Cerebellar nuclear complex (tissue), 1 donor: ENCODE data around the gene EHBP1L1.
A peak's percentile ranks its signal among the peaks of the same experiment; 100 is the strongest.

Experiments
- DNase-seq, 2 experiments: peaks; one replicate each; lab custom pipeline; 2025; lab: John Stamatoyannopoulos, UW

EHBP1L1 gene

DNA sequence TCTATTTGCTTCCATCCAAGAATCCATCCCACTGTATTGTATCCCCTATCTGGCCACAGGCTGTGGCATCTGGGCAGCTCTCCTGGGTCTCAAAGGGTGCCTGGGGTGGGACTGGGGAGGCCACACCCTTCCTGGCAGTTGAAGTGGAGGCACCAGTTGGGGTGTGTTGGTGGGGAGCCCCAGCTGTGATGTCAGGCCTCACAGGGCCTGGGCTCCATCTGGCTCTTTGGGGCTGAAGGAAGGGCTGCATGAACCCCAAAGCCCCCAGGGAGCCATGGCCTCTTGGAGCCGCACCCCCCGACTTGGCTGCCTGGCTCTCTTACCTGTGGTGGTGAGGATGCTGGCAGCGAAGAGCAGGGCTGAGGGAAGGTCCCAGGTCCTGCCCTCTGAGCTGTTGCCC lies 19.3 kb downstream of the EHBP1L1 start:
- DNase-seq, result no peak

DNA sequence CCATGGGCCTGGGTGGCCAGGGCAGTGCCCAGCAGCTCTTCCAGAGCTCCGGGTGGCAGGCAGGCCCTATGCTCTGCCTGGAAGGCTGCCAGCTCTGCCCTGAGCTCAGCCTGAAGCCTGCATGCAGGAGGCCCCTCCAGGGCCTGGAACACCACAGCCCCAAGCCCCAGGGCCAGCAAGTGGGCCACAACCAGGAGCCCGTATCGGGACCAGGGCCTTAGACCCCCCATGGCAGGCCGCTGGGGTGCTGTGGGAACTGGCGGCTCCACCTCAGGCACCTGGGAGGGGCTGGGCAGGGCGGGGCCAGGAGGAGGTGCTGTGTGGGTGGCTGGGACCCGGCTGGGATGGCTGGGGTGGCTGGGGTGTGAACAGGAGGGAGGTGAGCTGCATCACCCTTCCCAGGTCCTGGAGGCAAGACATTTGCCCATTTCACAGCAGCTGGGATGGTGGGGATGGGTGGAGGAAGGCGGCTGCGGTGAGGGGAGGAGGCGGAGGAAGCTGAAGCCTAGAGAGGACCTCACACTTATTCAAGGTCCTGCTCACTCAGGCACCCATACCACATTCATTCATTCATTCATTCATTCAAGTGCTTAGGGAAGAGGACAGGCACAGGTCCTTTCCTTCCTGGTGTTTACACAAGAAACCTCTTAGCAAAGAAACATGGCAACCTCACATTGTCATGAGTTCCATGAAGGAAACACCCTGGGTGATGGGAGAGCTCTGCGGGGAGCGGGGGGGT lies 19.9 kb downstream of the EHBP1L1 start, which contains the start of gene KCNK7:
Gene KCNK7 (minus strand): TSS at position 258 of the 739 bp plus-strand sequence. CDS start 28 bp downstream, at position 230.
- no peak for DNase-seq

DNA sequence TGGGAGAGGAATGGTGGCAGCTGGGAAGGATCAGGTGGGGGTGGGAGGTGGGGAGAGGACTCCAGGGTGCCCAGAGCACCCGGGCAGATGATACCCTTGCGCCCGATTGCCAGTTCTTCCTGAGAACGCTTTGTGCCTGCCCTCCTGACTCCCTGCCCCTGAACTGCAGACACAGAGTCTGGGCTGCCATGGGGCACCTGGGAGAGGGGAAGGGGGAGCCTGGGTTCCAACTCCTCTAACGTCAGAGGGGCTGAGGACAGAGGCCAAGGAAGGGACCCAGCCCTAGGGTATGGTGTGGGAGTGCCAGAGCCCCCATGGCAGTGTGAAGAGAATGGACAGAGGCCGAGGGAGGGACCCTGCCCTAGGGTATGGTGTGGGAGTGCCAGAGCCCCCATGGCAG lies 20.7 kb downstream of the EHBP1L1 start:
- no peak for DNase-seq

DNA sequence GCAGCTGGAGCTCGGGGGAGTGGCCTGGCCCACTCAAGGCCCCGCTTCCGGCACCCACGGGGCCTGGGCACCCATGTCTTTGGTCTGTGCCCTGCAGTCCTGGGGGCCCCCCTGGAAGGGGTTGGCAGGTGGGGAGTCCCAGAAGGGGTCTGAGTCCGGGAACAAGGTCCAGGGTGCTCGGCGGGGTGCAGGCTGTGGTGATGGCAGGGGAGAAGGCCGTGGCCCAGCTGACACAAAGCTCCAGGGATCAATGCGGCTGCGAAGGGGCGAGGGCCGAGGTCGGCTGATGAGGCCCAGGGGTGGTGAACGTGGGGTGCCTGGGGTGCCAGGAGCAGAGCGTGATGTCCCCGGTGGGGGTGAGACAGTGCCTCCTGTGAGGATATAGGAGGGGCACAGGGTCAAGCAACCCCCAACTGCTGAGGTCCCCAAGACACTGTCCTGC lies 22.4 kb downstream of the EHBP1L1 start:
- DNase-seq, result no peak

DNA sequence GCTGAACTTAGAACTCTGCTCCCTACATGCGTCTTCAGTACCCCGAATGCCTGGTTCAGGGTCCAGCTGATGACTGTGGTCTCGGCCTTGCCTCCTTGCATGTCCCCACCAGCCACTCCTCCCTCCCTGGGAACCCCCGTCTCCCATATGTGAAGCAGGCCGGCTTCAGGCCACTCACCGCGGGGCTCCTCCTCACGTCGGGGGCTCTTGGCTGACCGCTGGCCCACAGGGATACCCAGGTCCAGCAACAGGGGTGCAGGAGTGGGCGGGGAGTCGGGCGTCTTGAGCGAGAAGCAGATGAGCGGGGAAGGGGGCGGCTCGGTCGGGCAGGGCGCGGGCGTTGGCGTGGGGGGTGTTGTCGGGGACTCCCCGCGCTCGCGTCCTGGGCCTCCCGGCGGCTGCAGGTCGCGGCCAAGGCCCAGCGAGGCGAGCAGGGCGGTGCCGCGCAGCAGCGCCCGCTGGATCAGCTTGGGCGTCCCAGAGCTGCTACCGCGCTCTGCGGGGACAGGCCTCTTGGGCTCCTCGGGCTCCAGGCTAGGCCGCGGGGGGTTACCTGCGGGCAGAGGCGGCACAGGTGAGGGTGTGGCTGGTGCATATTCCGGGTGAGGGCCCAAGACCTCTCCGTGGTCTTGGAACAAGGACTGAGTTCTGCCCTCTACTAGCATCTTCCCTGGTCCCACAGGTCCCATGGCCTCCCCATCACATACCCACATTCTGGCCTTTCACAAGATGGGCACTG lies 23.5 kb downstream of the EHBP1L1 start:
- no peak for DNase-seq

DNA sequence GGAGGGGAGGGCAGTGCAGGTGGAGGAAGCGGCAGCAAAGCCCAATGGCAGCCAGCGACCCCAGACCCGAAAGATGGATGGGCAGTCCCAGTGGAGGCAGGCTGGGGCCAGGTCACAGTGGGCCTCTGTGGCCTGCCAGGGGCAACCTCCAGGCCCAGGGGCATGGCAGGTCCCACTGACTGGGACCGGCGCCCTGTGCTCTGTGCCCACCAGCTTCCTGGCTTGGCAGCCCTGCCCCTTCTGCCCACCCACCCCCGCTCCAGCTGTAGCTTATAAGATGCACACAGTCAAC lies 24.0 kb downstream of the EHBP1L1 start:
- no peak for DNase-seq

DNA sequence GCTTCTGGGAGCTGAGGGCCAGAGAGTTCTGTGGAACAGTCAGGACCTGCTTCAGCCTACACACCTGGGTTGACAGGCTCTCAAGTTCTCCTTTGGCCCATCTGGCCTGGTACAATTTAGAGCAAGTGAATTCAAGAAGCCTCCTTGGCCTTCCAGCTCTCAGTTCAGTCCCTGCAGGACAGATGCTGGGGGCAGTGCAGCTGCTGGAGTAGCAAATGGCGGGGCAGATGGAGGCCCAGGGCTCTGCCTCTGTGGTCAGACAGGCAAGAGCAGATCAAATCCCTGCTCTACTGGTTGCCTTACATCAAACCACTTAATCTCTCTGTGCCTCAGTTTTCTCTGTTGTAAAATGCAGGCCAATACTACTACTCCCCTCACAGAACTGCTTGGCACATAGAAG lies 28.4 kb downstream of the EHBP1L1 start:
- DNase-seq, result no peak

DNA sequence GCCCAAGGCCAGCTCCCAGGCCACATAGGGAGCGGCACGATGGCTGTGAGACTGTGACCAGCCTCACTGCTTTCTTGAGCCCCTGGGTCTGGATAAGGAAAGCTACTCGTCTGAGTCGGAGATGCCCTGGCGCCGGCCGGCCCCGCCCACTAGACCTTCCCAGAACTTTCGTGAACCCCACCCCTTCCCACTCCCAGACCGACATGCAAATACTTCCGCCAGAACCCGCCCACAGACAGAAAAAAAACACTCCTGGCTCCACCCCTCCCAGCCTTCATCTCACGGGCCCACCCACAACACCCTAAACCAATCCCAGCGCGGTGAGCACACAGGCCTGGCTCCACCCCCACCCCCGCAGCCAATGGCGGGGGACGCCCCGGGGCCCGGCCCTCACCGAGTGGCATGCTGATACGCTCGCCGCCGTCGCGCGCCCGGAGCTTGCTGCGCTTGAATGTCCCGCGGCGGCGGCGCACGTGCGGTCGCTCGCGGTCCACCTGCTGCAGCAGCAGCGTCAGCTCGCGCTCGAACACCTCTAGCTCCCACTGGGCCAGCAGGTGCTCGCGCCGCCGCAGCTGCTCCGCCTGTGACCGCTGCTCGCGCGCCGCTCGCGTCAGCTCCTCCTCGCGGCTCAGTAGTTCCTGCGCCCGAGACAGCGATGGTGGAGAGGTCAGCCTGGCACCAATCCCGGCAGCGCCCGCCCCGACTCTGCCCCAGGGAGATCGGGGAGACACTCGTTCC lies 31.2 kb downstream of the EHBP1L1 start:
- peak; percentile 68 to 95 for DNase-seq

DNA sequence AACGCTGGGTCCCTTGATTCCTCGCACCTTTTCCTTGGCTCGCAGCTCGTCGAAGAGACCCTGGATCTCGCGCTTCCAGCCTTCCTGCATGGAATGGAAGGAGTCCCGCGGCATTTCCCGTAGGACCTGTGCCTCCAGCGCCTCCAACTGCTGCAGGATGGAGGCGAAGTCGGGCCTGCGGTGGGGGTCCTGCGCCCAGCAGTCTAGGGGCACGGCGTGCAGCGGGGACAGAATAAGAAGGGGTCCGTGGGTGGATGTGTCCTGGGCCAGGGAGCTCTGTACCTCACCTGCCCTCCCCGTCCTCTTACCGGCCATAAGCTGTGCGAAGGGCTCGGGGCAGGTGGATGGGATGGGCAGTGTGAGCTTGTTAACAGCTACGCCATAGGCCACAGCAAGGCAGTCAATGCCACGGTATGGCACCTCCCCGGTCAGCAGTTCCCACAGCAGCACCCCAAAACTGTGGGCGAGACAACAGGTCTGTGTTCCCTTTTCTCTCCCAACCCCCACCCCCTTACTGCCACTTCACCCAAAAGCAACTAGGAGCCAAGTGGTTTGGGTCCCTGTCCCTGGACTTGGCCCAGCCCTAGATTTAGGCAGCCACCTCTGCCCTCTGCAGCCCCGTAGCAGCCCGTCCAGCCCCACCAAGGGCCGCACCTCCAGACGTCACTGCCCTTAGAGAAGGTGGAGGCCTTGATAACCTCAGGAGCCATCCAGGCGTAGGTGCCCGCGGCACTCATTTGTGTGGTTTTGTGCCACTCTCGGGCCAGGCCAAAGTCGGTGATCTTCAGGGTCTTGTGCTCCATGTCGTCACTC lies 32.0 kb downstream of the EHBP1L1 start:
- no peak for DNase-seq

DNA sequence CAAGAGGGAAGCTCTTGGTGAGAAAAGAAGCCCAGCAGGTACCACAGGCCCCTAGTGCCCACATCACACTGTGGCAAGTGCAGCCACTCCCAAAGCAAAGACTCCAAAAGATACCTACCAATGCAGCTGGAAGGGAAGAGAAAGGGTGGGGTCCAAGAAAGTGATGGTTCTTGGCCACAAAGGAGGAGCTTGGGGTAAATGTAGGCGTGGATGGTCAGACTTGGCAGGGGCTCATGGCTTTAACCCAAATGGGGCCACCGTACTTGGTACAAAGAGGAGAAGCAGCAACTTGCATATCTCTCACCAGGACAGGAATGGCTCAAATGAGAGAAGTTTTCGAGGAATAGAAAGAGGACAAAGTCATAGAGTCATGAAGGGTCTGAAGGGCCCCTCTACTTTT lies 33.4 kb downstream of the EHBP1L1 start:
- DNase-seq, result no peak

DNA sequence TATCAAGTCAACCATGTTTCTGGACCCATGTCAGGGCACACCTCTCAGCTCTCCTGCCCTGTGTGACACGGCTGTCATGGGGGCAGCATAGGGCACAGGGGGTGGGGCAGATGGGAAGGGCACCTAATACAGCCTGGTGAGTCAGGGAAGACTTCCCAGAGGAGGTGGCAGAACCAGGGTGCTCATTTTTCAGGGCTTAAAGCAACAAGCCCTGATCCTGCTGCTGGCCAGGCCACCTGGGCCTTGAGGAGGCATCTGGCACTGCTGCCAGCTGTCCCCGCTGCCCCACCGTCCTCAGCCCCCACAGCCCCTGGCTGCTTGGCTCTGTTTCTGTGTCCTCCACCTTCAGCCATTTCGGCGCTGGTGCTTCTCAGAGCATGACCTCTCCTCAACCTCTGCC lies 33.8 kb downstream of the EHBP1L1 start:
- DNase-seq, result no peak

DNA sequence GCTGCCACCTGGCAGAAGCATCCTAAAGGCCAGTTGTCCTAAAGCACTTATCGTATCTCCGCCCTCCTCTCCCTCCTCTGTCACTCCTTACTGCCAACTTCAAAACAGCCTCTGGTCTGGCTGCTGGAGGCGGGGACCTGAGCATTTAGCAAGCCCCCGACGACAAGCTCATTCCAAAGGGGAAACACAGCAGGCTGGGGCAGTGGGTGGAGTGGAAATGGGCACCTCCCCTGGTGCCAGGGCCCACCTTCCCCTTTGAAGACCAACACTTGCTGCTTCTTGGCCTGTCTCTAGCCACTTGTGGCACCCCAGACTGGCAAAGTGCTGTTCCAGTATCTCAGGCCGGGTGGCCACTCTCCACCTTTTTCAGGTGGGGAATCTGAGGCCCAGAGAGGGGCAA lies 34.6 kb downstream of the EHBP1L1 start:
- DNase-seq, result no peak

DNA sequence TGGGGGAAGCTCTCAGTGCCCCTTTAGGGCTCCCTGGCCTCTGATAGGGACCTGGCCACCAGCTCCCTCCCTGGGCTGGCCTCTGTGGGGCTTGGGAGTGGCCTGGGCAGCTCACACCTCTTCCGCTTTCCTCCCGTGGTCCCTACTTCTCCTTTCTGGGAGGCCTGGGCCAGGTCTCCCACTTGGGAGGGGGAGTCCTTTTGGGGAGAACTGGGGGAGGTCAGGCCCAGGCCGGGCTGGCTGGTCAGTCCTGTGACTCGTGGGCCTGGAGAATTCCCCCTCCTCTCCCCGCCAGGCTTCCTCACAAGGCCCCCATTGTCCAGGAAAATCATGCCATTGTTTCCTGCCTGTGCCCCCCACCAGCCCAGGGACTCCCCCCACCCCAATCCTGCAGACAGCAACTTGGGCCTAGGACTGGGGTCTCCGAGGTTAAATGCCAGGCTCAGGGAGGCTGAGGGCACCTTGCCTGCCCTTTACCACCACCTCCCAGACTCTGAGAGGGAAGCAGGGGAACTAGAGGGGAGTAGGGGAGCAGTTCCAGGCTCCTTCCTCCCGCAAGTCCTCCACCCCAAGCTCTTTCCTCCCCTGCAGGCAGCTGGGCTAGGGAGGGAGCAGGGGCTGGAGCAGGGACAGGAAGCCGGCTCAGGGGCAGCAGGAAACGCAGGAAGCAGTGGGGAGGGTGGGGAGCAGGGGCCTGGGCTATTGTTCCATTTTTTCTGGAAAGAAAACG lies 35.3 kb downstream of the EHBP1L1 start:
- no peak for DNase-seq

DNA sequence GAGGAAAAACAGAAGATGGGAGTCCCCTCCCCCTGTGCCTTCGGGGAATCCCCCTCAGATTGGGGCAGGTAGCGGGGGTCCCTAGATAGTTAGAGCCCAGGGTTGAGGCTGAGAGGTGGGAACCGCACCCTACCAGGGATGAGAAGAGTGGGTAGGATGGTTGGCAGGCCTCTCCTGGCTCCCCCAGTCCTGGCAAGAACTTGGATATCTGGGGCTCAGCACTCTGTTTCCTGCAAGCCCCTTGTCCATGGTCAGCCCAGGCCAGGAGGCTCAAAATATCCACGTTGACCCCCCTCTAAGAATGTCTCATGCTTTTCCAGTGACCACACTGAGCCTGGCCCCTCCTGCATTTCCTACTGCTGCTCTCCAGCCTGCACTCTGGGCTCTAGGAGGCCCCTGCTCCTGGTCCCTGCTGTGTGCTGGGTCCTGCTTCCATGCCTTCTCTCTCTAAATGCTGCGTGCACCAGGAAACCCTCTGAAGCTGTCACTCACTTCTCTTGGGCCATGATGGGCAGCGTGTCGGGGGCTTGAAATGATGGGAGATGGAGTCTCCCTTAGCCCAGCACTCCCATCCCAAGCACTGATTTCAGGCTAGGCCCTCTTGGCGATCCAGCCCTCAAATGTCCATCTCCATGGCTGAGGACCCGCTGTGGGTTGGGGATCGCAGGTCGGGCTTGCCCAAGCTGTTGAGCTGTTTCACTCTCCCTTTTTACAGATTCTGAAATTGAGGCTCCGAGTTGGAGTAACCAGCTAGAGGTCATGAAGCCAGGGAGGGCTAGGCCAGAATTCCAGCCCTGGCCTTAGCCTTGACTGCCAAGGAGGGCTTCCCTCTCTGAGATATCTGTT lies 36.1 kb downstream of the EHBP1L1 start:
- DNase-seq, result no peak

DNA sequence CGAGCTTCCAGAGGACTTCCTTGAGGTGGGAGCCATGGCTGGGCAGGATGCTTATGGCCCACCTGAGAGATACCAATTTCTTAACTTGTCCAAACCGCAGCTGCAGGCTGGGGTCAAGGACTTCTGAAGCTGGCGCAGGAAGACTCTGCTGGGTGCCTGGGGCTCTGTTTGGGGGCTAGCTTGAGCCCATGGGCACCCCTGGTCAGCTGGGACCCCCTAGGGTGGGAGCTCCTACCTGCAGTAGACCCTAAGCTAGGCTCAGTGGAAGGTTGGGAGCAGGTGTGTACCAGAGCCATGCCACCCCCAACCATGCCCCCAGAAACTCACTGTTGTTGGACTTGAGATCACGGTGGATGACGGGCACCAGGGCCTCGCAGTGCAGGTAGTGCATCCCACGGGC lies 36.8 kb downstream of the EHBP1L1 start:
- DNase-seq, result no peak

DNA sequence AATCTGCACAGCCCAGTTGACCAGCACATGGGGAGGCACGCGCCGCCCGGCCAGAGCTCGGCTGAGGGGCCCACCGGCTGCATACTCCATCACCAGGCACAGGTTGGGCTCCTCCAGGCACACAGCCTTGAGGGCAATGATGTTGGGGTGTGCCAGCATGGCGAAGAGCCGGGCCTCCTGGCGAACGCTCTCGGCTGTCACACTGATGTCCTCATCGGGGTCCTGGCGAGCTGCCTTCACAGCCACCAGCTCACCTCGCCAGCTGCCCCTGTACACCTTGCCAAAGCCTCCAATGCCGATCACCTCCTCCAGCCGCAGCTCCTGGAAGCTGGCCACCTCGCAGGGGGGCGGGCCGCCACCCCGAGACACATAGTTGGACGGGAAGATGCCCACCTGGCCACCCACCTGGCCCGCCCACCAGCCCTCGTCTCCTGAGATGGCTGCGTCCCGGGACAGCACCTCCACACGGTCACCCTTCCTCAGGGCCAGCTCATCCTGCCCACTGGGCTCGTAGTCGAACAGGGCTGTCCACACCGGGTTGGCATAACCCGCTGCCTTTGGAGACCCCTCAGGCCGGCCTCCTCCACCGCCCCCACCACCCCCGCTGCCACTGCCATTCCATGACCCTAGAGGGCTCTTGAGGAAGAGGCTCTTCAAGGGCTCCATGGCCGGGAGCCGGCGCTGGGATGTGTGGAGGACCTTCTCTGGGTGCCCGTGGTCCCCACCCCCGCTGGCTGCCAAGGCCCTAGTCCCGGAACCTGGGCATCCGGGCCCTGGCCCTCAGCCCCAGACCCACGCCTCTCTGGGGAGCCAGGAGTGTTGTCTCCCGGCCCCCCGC lies 37.5 kb downstream of the EHBP1L1 start:
- peak in 1 of 2 experiments; percentile 22 for DNase-seq

DNA sequence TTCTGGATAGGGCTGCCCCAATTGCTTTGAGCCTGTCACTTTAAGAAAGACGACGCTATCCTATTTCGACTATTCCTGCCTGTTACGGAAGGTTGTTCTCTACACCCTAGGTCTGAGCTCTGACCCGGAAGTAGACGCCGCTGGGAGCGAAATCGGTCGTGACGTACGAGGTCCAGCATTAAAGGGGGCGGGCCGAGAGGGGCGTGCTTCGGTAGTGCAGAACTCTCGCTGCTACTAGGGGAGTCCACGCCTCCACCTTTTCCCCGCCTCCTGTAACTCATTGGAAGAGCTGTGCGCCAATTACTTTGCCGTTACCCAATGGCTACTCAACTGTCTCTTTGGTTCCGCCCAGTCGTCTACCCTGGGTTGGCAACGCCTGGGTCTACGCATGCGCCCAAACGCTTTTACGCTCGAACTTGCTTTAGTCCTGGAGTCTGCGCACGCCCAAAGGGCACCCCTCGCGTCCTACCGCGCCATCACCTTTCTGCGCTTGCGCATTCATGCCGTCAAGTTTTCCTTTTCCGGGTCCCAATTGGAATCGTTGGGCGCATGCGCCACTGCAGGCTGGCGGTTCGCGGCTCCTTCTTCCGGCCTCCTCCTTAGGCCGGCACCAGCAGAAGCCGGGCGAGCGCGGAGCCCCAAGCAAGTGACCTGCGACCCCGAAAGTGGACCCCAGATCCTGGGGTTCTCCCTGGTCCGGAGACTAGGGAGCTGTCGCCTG lies 39.5 kb downstream of the EHBP1L1 start, which contains the start of gene PCNX3:
Gene PCNX3 (plus strand): TSS at position 548 of the 721 bp plus-strand sequence. CDS start 536 bp downstream, outside the sequence.
- peak; percentile 98 to 99 for DNase-seq

DNA sequence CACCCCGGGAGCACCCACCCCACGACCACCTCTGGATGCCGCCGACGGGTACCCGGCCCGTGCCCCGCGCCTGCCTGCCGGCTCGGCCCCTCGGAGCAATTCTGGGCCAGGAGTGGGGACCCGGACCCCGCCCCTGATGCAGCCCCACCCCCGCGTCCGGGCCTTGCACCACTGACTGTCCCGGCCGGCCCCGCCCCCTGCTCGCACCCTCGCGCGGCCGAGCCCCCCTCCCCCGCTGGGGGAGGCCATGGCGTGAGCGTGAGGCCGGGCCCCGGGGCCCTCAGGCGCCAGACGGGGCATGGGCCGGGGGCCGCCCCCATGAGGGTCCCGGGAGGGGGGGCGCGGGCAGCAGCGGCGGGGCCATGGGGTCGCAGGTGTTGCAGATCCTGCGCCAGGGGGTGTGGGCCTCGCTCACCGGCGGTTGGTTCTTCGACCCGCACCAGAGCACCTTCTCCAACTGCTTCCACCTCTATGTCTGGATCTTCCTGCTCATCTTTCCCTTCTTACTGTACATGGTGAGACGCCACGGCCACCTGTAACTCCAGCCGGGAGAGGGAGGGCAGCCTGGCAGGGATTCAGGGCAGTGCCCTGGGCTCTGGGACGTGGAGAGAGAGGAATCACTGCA lies 40.2 kb downstream of the EHBP1L1 start:
- no peak for DNase-seq
